ENCODE results near the gene C11orf98. TPM values are rescaled to one million over a fixed set of nuclear protein-coding genes. Genes with fewer than 3 reads are reported as not detected.

C11orf98 gene
- total RNA-seq = 10 to 100 TPM; 29.2 to 97.4 (median 41.1) TPM

- Histone ChIP-seq H3K4me1 (peaks cover 0 to 43% (median 14%) of the 10 kb centered on the region in 4 donors), H3K27me3 (no peaks in the 10 kb centered on the region), H3K4me3 (peak within 1 kb of the TSS; percentile 75 to 86 (median 82)), H3K27ac (peak within 1 kb of the TSS; percentile 80 to 94 (median 92)), H3K9me3 (no peaks in the 10 kb centered on the region), H3K36me3 (peaks cover 0 to 14% (median 0%) of the 10 kb centered on the region in 3 donors)
- no peak for TF ChIP-seq CTCF (IDR thresholded peaks at IDR 0.05)
- peak; percentile 99 for TF ChIP-seq POLR2A (IDR thresholded peaks at IDR 0.05)
- peak; percentile 94 to 98 (median 96) for DNase-seq
Observed at GRCh38 chr11:62665075-62665598, at the start of gene C11orf98, which contains the start of gene CSKMT. C11orf98 (minus strand) TSS chr11:62665210; CDS start chr11:62665169, 41 bp downstream. CSKMT (plus strand) TSS chr11:62665312; CDS start chr11:62665880, 568 bp downstream.

- DNase-seq = peak in 2 of 3 donors; percentile 61 to 84
- Histone ChIP-seq H3K4me3 (no peak overlapping the region), H3K27ac (peak overlapping the region in 3 of 4 donors; percentile 52 to 88 (median 67)), H3K27me3 (no peaks in the 10 kb centered on the region), H3K9me3 (no peaks in the 10 kb centered on the region), H3K36me3 (peaks cover 0 to 79% (median 7%) of the 10 kb centered on the region in 3 donors), H3K4me1 (peaks cover 0 to 50% (median 5%) of the 10 kb centered on the region in 4 donors)
- TF ChIP-seq CTCF (IDR thresholded peaks at IDR 0.05) (no peak), POLR2A (IDR thresholded peaks at IDR 0.05) (no peak)
Observed at GRCh38 chr11:62713343-62713742, 48.3 kb upstream of the C11orf98 start.

GRCh38 chr11:62712861-62713260 lies 47.9 kb upstream of the C11orf98 start:
- Histone ChIP-seq H3K9me3 (no peaks in the 10 kb centered on the region), H3K27me3 (no peaks in the 10 kb centered on the region), H3K4me1 (peaks cover 0 to 53% (median 5%) of the 10 kb centered on the region in 4 donors), H3K36me3 (peaks cover 0 to 74% (median 7%) of the 10 kb centered on the region in 3 donors), H3K4me3 (no peak overlapping the region), H3K27ac (peak overlapping the region in 3 of 4 donors; percentile 52 to 88 (median 67))
- no peak for DNase-seq
- no peak for TF ChIP-seq CTCF (IDR thresholded peaks at IDR 0.05)
- no peak for TF ChIP-seq POLR2A (IDR thresholded peaks at IDR 0.05)

- Histone ChIP-seq H3K27ac (peak overlapping the region in 2 of 4 donors; percentile 52 to 88), H3K4me3 (no peak overlapping the region), H3K4me1 (peaks cover 0 to 53% (median 5%) of the 10 kb centered on the region in 4 donors), H3K9me3 (no peaks in the 10 kb centered on the region), H3K36me3 (peaks cover 0 to 69% (median 4%) of the 10 kb centered on the region in 3 donors), H3K27me3 (no peaks in the 10 kb centered on the region)
- no peak for DNase-seq
- no peak for TF ChIP-seq CTCF (IDR thresholded peaks at IDR 0.05)
- no peak for TF ChIP-seq POLR2A (IDR thresholded peaks at IDR 0.05)
Observed at GRCh38 chr11:62712276-62712812, 47.3 kb upstream of the C11orf98 start.

- Histone ChIP-seq H3K27ac (peak overlapping the region; percentile 88 to 98 (median 92)), H3K9me3 (no peaks in the 10 kb centered on the region), H3K4me1 (peaks cover 0 to 59% (median 15%) of the 10 kb centered on the region in 4 donors), H3K4me3 (peak overlapping the region; percentile 42 to 73 (median 60)), H3K36me3 (peaks cover 0 to 45% (median 0%) of the 10 kb centered on the region in 3 donors), H3K27me3 (no peaks in the 10 kb centered on the region)
- DNase-seq = peak in 1 of 3 donors; percentile 57
- TF ChIP-seq CTCF (IDR thresholded peaks at IDR 0.05) (no peak), POLR2A (IDR thresholded peaks at IDR 0.05) (no peak)
Observed at GRCh38 chr11:62710001-62710345, 45.0 kb upstream of the C11orf98 start.

Measured in Peyer's patch (tissue), 4 donors.